GM21515 (cell line): ENCODE data around the gene RBM7.

ENCODE experiments used
- ATAC-seq: cut with Tn5 transposase; IDR thresholded peaks from one replicate; pipeline ENCODE4 v1.9.1; 2021; ENCODE audit not compliant: unreplicated experiment

Gene RBM7

DNA sequence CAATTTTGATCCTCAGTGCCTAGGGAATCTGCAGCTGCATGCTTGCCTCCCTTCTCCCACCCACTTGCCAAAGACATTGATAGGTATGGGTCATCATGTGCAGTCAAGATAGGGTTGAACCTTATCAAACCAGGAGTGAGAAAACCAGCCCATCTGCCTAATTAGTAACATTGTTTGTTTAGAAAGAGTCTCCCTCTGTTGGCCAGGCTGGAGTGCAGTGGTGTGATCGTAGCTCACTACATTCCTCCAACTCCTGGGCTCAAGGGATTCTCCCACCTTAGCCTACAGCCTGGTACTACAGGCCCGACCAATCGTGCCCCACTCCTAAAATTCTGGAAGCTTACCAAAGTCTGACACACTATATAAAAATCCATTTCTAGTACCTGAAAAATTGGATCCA lies 4.7 kb upstream of the RBM7 start:
- no peak for ATAC-seq

GRCh38 chr11:114396916-114397315 lies 3.5 kb upstream of the RBM7 start:
- no peak for ATAC-seq

- ATAC-seq, result no peak
These were observed 3.0 kb upstream of the RBM7 start for GRCh38 chr11:114397349-114397982.

DNA sequence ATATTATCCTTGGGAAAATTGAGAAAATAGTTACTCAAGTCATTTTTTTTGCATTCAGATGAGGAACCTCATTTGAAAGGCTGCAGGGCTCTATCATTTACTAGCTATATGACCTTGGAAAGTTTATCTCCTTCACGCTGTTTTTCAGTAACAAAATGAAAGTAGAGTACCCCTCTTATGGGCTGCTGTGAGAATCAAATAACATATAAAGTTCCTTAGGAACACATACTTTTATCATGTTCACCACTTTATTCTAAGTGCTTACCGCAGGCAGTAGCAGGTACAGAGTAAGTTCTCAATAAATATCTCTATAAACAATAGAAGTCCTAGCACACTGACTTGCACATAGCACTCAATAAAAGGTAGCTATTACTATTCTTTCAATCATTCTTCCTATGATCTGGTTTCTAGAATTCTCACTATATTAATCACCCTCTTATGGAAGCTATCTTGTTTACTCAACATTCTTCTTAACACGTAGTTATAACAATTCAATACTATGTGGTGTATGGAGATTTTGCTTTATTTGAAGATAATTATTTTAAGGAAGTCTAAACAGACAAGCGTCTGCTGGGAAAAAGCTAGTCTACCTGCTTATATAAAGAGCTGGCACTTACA lies 2.1 kb upstream of the RBM7 start:
- no peak for ATAC-seq

- ATAC-seq, result peak; percentile 28
These were observed 813 bp upstream of the RBM7 start for GRCh38 chr11:114399490-114400215.

- no peak for ATAC-seq
These were observed 403 bp downstream of the RBM7 start for GRCh38 chr11:114400915-114401223.

- no peak for ATAC-seq
These were observed 845 bp downstream of the RBM7 start for GRCh38 chr11:114401311-114401710.

DNA sequence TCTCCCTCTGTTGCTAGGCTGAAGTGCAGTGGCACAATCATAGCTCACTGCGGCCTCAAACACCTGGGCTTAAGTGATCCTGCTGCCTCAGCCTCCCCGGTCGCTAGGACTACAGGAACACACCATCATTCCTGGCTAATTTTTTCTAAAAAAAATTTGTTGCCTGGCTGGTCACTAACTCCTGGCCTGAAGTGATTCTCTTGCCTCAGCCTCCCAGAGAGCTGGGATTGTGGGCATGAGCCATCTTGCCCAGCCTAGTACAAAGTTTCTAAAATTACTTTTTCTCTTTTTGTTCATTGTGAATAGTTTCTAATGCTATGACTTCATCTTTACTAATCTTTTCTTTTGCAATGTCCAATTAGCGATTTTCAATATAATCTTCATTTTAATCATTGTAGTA lies 12.5 kb downstream of the RBM7 start:
- no peak for ATAC-seq

DNA sequence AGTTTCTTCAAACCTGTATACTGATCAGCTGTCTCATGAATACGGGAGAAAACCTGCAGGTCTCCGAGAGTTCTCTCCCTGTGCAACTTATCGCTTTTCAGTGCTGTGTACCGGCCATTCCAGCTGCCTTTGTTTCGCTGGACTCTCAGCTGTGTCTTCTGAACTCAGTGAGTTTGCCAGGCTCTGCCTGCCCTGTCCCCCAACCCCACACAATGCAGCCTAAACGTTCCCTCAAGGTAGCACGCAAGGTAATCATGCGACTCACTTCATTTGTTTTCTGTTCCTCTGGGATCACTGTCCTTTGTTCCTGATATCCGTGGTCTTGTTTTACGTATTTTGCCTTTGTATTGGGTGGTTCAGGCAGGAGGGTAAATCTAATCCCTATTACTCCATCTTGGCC lies 13.5 kb downstream of the RBM7 start:
- ATAC-seq, result no peak

DNA sequence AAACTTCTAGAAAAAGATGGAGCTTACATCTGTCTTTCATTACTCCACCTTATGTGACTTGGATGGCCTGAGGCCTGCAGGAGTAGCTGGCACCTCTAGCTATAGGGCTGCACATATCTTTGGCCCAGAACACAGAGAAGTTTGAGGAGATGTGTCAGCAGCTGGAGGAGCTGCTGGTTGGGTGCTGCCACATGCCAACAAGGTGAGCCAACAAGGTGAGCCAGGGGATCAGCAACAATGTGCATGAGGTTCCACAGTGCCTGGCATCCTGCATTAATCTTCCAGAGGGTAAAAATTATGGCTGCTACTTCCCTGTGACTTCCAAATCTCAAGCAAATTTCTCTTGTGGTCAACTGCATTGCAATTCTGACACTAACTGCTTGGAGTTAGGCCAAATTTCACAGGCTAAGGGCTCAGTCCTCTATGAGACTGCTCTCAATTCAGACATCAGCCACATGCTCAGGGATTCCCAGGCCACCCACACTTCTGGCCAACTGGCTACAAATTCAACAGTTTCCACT lies 16.0 kb downstream of the RBM7 start:
- no peak for ATAC-seq

GRCh38 chr11:114426280-114426679 lies 25.8 kb downstream of the RBM7 start:
- ATAC-seq, result no peak

DNA sequence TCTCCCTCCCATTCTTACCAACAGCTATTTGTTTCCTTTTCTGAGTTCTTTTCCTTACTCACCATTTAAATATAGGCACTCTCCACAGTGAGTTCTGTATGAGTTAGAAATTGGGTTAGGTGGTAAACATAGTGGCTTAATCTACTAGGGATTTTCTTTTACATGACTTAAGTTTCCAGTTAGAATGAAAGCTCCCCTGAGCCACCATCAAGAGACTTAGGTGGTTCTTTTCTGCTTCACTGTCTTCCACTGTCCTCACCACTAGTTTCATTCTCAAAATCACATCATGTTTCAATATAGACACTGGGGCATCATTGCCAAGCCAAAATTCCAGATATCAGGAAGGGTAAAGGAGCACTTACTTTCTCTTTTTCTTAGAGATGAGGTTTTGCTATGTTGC lies 29.8 kb downstream of the RBM7 start:
- ATAC-seq, result no peak

GRCh38 chr11:114432893-114433292 lies 32.4 kb downstream of the RBM7 start:
- no peak for ATAC-seq

- ATAC-seq, result no peak
These were observed 32.9 kb downstream of the RBM7 start for GRCh38 chr11:114433376-114433775.

DNA sequence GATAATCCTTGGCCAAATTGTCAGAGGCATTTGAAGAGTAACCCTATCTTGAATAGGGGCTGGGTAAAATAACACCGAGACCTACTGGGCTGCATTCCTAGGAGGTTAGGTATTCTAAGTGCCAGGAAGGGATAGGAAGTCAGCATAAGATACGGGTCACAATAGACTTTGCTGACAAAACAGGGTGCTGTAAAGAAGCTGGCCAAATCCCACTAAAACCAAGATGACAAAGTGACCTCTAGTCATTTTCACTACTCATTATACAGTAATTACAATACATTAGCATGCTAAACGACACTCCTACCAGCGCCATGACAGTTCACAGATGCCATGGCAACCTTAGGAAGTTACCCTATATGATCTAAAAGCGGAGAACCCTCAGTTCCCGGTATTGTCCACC lies 37.8 kb downstream of the RBM7 start:
- no peak for ATAC-seq

DNA sequence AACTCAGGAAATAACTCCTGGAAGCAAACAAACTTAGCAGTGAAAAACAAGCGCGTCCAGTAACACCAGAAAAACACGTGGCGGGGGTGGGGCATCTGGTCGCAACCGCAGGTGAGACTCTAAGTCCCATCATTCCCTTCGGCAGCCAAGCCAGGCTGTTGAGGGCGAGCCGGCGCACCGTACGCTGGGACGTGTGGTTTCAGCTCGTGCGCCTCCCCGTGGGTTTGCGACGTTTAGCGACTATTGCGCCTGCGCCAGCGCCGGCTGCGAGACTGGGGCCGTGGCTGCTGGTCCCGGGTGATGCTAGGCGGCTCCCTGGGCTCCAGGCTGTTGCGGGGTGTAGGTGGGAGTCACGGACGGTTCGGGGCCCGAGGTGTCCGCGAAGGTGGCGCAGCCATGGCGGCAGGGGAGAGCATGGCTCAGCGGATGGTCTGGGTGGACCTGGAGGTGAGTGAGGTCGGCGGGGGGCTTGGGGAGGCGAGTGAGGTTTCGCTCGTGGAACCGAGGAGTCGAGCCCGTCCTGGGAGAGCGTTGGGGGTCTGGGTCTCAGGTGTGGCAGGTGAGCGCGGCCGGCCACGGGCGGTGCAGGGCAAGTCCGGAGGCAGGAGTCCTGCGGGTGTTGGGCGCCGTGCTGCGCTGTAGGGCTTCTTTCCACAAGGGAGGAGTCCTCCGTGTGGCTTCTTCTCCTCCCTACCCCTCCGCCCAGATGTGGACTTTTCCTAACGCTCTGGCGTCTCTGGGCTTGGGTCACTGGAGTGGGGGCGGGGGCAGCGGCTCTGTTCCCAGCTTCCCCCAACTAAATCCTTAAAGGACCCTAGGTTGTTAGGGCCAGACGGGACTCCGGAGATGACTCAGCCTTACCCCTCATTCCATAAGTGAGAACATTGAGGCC lies 39.0 kb downstream of the RBM7 start, which contains the start of gene REXO2:
Gene REXO2, plus strand, starts transcription at position 239 of the 892 bp plus-strand sequence. Its CDS starts 62 bp downstream, at position 301.
- ATAC-seq, result peak; percentile 99

GRCh38 chr11:114440121-114440860 lies 39.8 kb downstream of the RBM7 start:
- ATAC-seq, result no peak

DNA sequence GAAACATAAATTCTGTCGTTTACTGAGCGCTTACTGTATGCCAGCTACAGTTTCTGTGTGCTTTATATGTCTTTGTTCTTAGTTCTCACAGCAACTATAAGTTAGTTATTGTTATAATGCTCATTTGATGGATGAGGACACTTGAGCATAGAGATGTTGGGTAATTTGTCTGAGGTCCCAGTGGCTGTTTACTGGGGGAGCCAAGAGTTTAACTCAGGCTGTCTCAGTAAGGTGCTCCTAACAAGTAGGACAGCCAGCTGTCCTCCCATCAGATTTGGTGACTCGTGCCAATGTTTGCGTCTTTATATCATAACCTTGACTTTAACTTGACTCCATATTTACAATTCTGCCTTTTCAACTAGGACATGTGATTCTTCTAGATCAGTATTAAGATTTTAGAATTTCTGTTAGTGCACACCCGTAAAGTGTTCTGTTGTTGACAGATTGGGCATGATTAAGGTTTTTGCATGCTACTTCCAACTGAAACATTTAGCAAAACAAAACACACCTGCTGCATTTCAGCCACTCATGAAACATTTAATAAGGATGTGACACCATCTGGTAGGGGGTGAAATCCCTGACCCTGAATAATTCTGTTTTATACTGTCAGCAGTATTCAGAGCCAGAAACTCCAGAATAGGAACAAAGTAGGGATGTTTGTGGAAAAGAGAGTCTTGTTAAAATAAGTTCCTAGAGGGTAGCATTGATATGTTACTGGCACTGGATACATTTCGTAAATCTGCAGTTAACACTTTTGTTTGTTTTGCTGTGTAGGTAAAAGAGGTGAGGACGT lies 40.7 kb downstream of the RBM7 start:
- no peak for ATAC-seq

DNA sequence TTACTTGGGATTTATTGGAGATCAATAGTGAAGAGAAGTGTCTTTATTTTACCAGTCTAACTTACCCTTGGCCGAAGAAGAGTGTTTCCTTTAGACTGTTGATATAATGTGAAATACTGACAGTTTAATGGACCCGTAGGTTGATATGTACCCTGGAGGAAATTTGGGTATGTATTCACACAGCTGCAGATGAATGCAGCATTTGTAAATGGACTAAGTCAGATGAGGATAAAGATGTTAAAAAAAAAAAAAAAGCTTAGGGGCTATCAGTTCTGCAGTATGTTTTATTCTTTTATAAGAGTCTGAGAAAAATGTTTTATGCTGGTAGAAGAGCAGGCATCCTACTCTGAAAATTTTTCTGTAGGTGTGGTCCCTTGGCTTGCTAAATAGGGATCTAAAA lies 41.5 kb downstream of the RBM7 start:
- ATAC-seq, result no peak

- no peak for ATAC-seq
These were observed 42.1 kb downstream of the RBM7 start for GRCh38 chr11:114442536-114442935.
